K562 (cell line): ENCODE measurements around the gene FBXO27. TPM values are rescaled to one million over a fixed set of nuclear protein-coding genes. Genes with fewer than 3 reads are reported as not detected.

Source experiments
- ATF1 ChIP-seq, 2 experiments: fragments of 450-650 bp in 1 of 2; IDR thresholded peaks; 2 replicates each; pipeline ENCODE4 v1.6.1; 2016; ENCODE audit warnings: missing compliant biosample characterization in 1 of 2, missing genetic modification characterization in 1 of 2
- CEBPB ChIP-seq: fragments of 450-650 bp; IDR thresholded peaks from 2 replicates; pipeline ENCODE4 v1.6.1; 2016; ENCODE audit warnings: missing genetic modification characterization, missing compliant biosample characterization
- ELF1 ChIP-seq: fragments of 200-800 bp; sonication (Bioruptor generic); IDR thresholded peaks from 2 replicates; pipeline ENCODE4 v1.6.1; 2016; ENCODE audit warnings: missing genetic modification characterization, missing compliant biosample characterization
- FOXO4 ChIP-seq: fragments of 450-650 bp; formaldehyde crosslinking; IDR thresholded peaks from 2 replicates; pipeline ENCODE4 v1.4.0; 2020; ENCODE audit warnings: mild to moderate bottlenecking, moderate library complexity
- MYC ChIP-seq, 2 experiments: fragments of 250-450 bp in 1 of 2; sonication (Bioruptor Pico) in 1 of 2; IDR thresholded peaks; 2 replicates each; pipeline versions ENCODE4 v1.5.1 to v1.6.1; 2012 to 2021; ENCODE audit warnings: low read depth in 2 of 2, borderline replicate concordance in 1 of 2, improper control_type of control experiment in 1 of 2, low read length in 1 of 2, mild to moderate bottlenecking in 1 of 2, moderate library complexity in 1 of 2
- PCBP2 ChIP-seq: fragments of 200-400 bp; formaldehyde crosslinking; IDR thresholded peaks from 2 replicates; pipeline ENCODE4 v1.6.1; 2018; ENCODE audit warnings: low read length, low read depth, mild to moderate bottlenecking, moderate library complexity; ENCODE audit not compliant: poor library complexity, severe bottlenecking
- PHF8 ChIP-seq: fragments of 200-600 bp; sonication (generic); IDR thresholded peaks from 2 replicates; pipeline ENCODE4 v1.6.1; 2012; ENCODE audit warnings: mixed run types, mild to moderate bottlenecking, inconsistent platforms, low read length, moderate library complexity, borderline replicate concordance
- POLR2AphosphoS5 ChIP-seq: IDR thresholded peaks from 2 replicates; pipeline ENCODE4 v1.6.1; 2011; ENCODE audit warnings: mild to moderate bottlenecking, low read depth, low read length, moderate library complexity; ENCODE audit not compliant: control insufficient read depth, insufficient read depth
- POLR2G ChIP-seq: fragments of 200-400 bp; formaldehyde crosslinking; IDR thresholded peaks from 2 replicates; pipeline ENCODE4 v1.6.1; 2017; ENCODE audit warnings: low read depth, mild to moderate bottlenecking, antibody characterized with exemption, low read length, moderate library complexity
- SFPQ ChIP-seq: fragments of 200-400 bp; formaldehyde crosslinking; IDR thresholded peaks from 2 replicates; pipeline ENCODE4 v1.6.1; 2017; ENCODE audit warnings: mild to moderate bottlenecking, low read depth, low read length, moderate library complexity
- SMARCA4 ChIP-seq: fragments of 450-650 bp; IDR thresholded peaks from 2 replicates; pipeline ENCODE4 v1.6.1; 2016
- THRAP3 ChIP-seq: fragments of 450-650 bp; IDR thresholded peaks from 2 replicates; pipeline ENCODE4 v1.6.1; 2016; ENCODE audit warnings: mild to moderate bottlenecking, inconsistent platforms, borderline replicate concordance
- ZNF436 ChIP-seq: fragments of 250-450, 450-650 bp; sonication (Bioruptor Pico); formaldehyde crosslinking; IDR thresholded peaks from 2 replicates; pipeline ENCODE4 v1.7.0; 2020; ENCODE audit warnings: mild to moderate bottlenecking
- polyA plus RNA-seq, 8 experiments: library from polyadenylated mRNA; depleted of rRNA in 4 of 8; stranded (reverse) in 5 of 8; unstranded in 3 of 8; fragments of >200 nt; fragmentation: Nextera tagmentation in 2 of 8; fragmentation: Illumina TruSeq in 1 of 8; extraction: Ambion mirVana in 2 of 8; extraction: Trizol in 1 of 8; gene quantifications; 2 replicates each; pipeline versions ENCODE4 v1.2.1 to v1.2.3, GENCODE V29; 2011 to 2014; ENCODE audit warnings: inconsistent platforms in 1 of 8, missing spikeins in 1 of 8
- total RNA-seq, 7 experiments: library from RNA; depleted of rRNA in 6 of 7; stranded (reverse); fragments of >200 nt in 6 of 7; fragmentation: Illumina TruSeq in 2 of 7; extraction: Trizol in 2 of 7; gene quantifications; 2 replicates each; pipeline versions ENCODE4 v1.2.1 to v1.2.3, GENCODE V29; 2011 to 2021; ENCODE audit warnings: low replicate concordance in 1 of 7
- TF ChIP-seq, protein P1 (sequence below): IDR thresholded peaks from 2 replicates; pipeline ENCODE4 v1.6.1; 2011; ENCODE audit warnings: borderline replicate concordance, low read depth, mild to moderate bottlenecking, moderate library complexity, low read length; ENCODE audit not compliant: insufficient read depth, poor library complexity, severe bottlenecking
- TF ChIP-seq, protein P2 (sequence below): fragments of 150-350 bp; IDR thresholded peaks from 2 replicates; pipeline ENCODE4 v1.6.1; 2014; ENCODE audit warnings: low read depth, mild to moderate bottlenecking, low read length, borderline replicate concordance

Gene FBXO27
- total and polyA plus RNA-seq, 9 of the 15 experiments (the other 6 are each of a cell fraction or from before 2014, with no cell fraction given) = 1.8 to 11.0 (median 6.3) TPM

GRCh38 chr19:38975214-38975860 is 57.0 kb downstream of the FBXO27 start, which contains the start of gene FBXO17 (continued):
- TF ChIP-seq CEBPB (no peak), SMARCA4 (no peak), POLR2AphosphoS5 (no peak), SFPQ (no peak), PHF8 (peak; percentile 77; the same call in 1 of the 2 replicates), FOXO4 (no peak), MYC (IDR thresholded peaks at IDR 0.05; ENCODE audit: low read depth, low read length) (peak; percentile 81), MYC (CRISPR knock-in tag; IDR thresholded peaks at IDR 0.05; ENCODE audit: borderline replicate concordance, low read depth) (peak; percentile 34; the same call in 1 of the 2 replicates), ELF1 (no peak), POLR2G (peak; percentile 81), PCBP2 (no peak), ZNF436 (peak; percentile 39; the same call in 1 of the 2 replicates), ATF1 (CRISPR knock-in tag; IDR thresholded peaks at IDR 0.05) (no peak), ATF1 (tag; IDR thresholded peaks at IDR 0.05) (no peak; the same call in 1 of the 2 replicates), THRAP3 (no peak)
- TF ChIP-seq, protein P1, sequence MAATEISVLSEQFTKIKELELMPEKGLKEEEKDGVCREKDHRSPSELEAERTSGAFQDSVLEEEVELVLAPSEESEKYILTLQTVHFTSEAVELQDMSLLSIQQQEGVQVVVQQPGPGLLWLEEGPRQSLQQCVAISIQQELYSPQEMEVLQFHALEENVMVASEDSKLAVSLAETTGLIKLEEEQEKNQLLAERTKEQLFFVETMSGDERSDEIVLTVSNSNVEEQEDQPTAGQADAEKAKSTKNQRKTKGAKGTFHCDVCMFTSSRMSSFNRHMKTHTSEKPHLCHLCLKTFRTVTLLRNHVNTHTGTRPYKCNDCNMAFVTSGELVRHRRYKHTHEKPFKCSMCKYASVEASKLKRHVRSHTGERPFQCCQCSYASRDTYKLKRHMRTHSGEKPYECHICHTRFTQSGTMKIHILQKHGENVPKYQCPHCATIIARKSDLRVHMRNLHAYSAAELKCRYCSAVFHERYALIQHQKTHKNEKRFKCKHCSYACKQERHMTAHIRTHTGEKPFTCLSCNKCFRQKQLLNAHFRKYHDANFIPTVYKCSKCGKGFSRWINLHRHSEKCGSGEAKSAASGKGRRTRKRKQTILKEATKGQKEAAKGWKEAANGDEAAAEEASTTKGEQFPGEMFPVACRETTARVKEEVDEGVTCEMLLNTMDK = no peak
- TF ChIP-seq, protein P2, sequence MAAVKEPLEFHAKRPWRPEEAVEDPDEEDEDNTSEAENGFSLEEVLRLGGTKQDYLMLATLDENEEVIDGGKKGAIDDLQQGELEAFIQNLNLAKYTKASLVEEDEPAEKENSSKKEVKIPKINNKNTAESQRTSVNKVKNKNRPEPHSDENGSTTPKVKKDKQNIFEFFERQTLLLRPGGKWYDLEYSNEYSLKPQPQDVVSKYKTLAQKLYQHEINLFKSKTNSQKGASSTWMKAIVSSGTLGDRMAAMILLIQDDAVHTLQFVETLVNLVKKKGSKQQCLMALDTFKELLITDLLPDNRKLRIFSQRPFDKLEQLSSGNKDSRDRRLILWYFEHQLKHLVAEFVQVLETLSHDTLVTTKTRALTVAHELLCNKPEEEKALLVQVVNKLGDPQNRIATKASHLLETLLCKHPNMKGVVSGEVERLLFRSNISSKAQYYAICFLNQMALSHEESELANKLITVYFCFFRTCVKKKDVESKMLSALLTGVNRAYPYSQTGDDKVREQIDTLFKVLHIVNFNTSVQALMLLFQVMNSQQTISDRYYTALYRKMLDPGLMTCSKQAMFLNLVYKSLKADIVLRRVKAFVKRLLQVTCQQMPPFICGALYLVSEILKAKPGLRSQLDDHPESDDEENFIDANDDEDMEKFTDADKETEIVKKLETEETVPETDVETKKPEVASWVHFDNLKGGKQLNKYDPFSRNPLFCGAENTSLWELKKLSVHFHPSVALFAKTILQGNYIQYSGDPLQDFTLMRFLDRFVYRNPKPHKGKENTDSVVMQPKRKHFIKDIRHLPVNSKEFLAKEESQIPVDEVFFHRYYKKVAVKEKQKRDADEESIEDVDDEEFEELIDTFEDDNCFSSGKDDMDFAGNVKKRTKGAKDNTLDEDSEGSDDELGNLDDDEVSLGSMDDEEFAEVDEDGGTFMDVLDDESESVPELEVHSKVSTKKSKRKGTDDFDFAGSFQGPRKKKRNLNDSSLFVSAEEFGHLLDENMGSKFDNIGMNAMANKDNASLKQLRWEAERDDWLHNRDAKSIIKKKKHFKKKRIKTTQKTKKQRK = no peak
